H9 (cell line): Measurements from ENCODE around the gene BCAS3. TPM values are rescaled to one million over a fixed set of nuclear protein-coding genes. Genes with fewer than 3 reads are reported as not detected.

Experiments used
- DNase-seq: peaks from one replicate; pipeline ENCODE4 v3.0.0-alpha.2; 2017
- H2AFZ ChIP-seq: one replicate; pipeline ENCODE4 v1.6.1; 2013; ENCODE audit warnings: mild to moderate bottlenecking, low read length, control low read depth, moderate library complexity
- H2AK5ac ChIP-seq: 2 replicates; pipeline ENCODE4 v1.6.1; 2013; ENCODE audit warnings: low read length, control low read depth, mixed read lengths; ENCODE audit not compliant: insufficient read length
- H2BK120ac ChIP-seq: one replicate; pipeline ENCODE4 v1.6.1; 2013; ENCODE audit warnings: low read depth, mild to moderate bottlenecking, low read length, control low read depth, inconsistent platforms; ENCODE audit not compliant: poor library complexity, severe bottlenecking
- H2BK12ac ChIP-seq: 2 replicates; pipeline ENCODE4 v1.6.1; 2013; ENCODE audit warnings: low read length, control low read depth, mixed read lengths, low read depth; ENCODE audit not compliant: insufficient read length
- H2BK15ac ChIP-seq: 2 replicates; pipeline ENCODE4 v1.6.1; 2013; ENCODE audit warnings: low read depth, low read length, control low read depth
- H2BK20ac ChIP-seq: one replicate; pipeline ENCODE4 v1.6.1; 2013; ENCODE audit warnings: low read depth, mild to moderate bottlenecking, low read length, control low read depth, inconsistent platforms; ENCODE audit not compliant: poor library complexity, severe bottlenecking
- H2BK5ac ChIP-seq: 2 replicates; pipeline ENCODE4 v1.6.1; 2013; ENCODE audit warnings: low read length, control low read depth, mixed read lengths; ENCODE audit not compliant: insufficient read length
- H3K14ac ChIP-seq: 2 replicates; pipeline ENCODE4 v1.6.1; 2013; ENCODE audit warnings: low read length, control low read depth; ENCODE audit not compliant: insufficient read depth
- H3K18ac ChIP-seq: 2 replicates; pipeline ENCODE4 v1.6.1; 2013; ENCODE audit warnings: low read depth, mild to moderate bottlenecking, mixed read lengths, low read length, control low read depth; ENCODE audit not compliant: insufficient read length
- H3K23ac ChIP-seq: 2 replicates; pipeline ENCODE4 v1.6.1; 2013; ENCODE audit warnings: low read length, control low read depth, mixed read lengths, low read depth; ENCODE audit not compliant: insufficient read length
- H3K23me2 ChIP-seq: 2 replicates; pipeline ENCODE4 v1.6.1; 2013; ENCODE audit warnings: low read depth, mild to moderate bottlenecking, mixed read lengths, low read length, control low read depth; ENCODE audit not compliant: insufficient read length, poor library complexity, severe bottlenecking
- H3K27ac ChIP-seq: 2 replicates; pipeline ENCODE4 v1.5.1; 2013; ENCODE audit warnings: low read length, control low read depth, mixed read lengths, low read depth; ENCODE audit not compliant: insufficient read length
- H3K27me3 ChIP-seq: 2 replicates; pipeline ENCODE4 v1.6.1; 2013; ENCODE audit warnings: low read length, control low read depth, inconsistent platforms; ENCODE audit not compliant: insufficient read depth
- H3K4ac ChIP-seq: 2 replicates; pipeline ENCODE4 v1.6.1; 2013; ENCODE audit warnings: low read depth, mild to moderate bottlenecking, control low read depth, inconsistent platforms, low read length, moderate library complexity
- H3K4me1 ChIP-seq: 2 replicates; pipeline ENCODE4 v1.6.1; 2013; ENCODE audit warnings: low read length, control low read depth, inconsistent platforms; ENCODE audit not compliant: insufficient read depth
- H3K4me2 ChIP-seq: 2 replicates; pipeline ENCODE4 v1.6.1; 2013; ENCODE audit warnings: low read length, control low read depth, mixed read lengths; ENCODE audit not compliant: insufficient read length, insufficient read depth
- H3K56ac ChIP-seq: 2 replicates; pipeline ENCODE4 v1.6.1; 2013; ENCODE audit warnings: low read depth, mild to moderate bottlenecking, mixed read lengths, low read length, control low read depth; ENCODE audit not compliant: insufficient read length
- H3K79me1 ChIP-seq: 2 replicates; pipeline ENCODE4 v1.6.1; 2013; ENCODE audit warnings: low read depth, mild to moderate bottlenecking, moderate library complexity, low read length, control low read depth, inconsistent platforms; ENCODE audit not compliant: insufficient read depth, poor library complexity, severe bottlenecking
- H3K79me2 ChIP-seq: 2 replicates; pipeline ENCODE4 v1.6.1; 2013; ENCODE audit warnings: low read length, control low read depth, inconsistent platforms; ENCODE audit not compliant: insufficient read depth
- H3K9ac ChIP-seq: 2 replicates; pipeline ENCODE4 v1.6.1; 2013; ENCODE audit warnings: low read length, control low read depth, mixed read lengths; ENCODE audit not compliant: insufficient read length; ENCODE audit errors: extremely low read depth
- H3K9me3 ChIP-seq: one replicate; pipeline ENCODE4 v1.6.1; 2013; ENCODE audit warnings: low read depth, low read length, inconsistent platforms; ENCODE audit not compliant: control insufficient read depth
- H3T11ph ChIP-seq: one replicate; pipeline ENCODE4 v1.6.1; 2013; ENCODE audit warnings: mild to moderate bottlenecking, low read length, control low read depth, inconsistent platforms
- H4K20me1 ChIP-seq: one replicate; pipeline ENCODE4 v1.6.1; 2013; ENCODE audit not compliant: control insufficient read depth, insufficient read length, insufficient read depth
- H4K5ac ChIP-seq: 2 replicates; pipeline ENCODE4 v1.6.1; 2013; ENCODE audit warnings: low read depth, mild to moderate bottlenecking, mixed read lengths, low read length, control low read depth; ENCODE audit not compliant: insufficient read length
- H4K8ac ChIP-seq: replicated peaks from 2 replicates; pipeline ENCODE4 v1.6.1; 2013; ENCODE audit warnings: low read length, control low read depth, mixed read lengths, low read depth; ENCODE audit not compliant: insufficient read length
- H4K91ac ChIP-seq: 2 replicates; pipeline ENCODE4 v1.6.1; 2013; ENCODE audit warnings: low read depth, mild to moderate bottlenecking, moderate library complexity, mixed read lengths, low read length, control low read depth; ENCODE audit not compliant: insufficient read length
- H3K27ac Mint-ChIP-seq, 3 experiments: 2 replicates in 2 of 3; 3 replicates in 1 of 3; pipeline ENCODE4 v1.8.0; 2020 to 2021; ENCODE audit warnings: mixed read lengths in 3 of 3, mild to moderate bottlenecking in 1 of 3, moderate library complexity in 1 of 3
- H3K27me3 Mint-ChIP-seq: 2 replicates; pipeline ENCODE4 v1.8.0; 2021; ENCODE audit warnings: low read depth, mild to moderate bottlenecking, moderate library complexity, mixed read lengths
- H3K36me3 Mint-ChIP-seq, 3 experiments: 2 replicates in 2 of 3; 3 replicates in 1 of 3; pipeline ENCODE4 v1.8.0; 2020 to 2021; ENCODE audit warnings: low read depth in 3 of 3, mixed read lengths in 3 of 3; ENCODE audit not compliant: insufficient read depth in 1 of 3
- H3K4me1 Mint-ChIP-seq, 2 experiments: 2 replicates each; pipeline ENCODE4 v1.8.0; 2020; ENCODE audit warnings: mixed read lengths in 2 of 2
- H3K4me3 Mint-ChIP-seq, 2 experiments: 2 replicates in 1 of 2; 3 replicates in 1 of 2; pipeline ENCODE4 v1.8.0; 2020 to 2021; ENCODE audit warnings: mild to moderate bottlenecking in 2 of 2, mixed read lengths in 2 of 2, moderate library complexity in 1 of 2
- H3K9me3 Mint-ChIP-seq, 2 experiments: 2 replicates in 1 of 2; 3 replicates in 1 of 2; pipeline ENCODE4 v1.8.0; 2020; ENCODE audit warnings: mild to moderate bottlenecking in 2 of 2, mixed read lengths in 2 of 2, moderate library complexity in 1 of 2
- CTCF ChIP-seq: fragments of 200-600 bp; sonication (generic); conservative IDR thresholded peaks from 3 replicates; pipeline ENCODE4 v1.8.0; 2021; ENCODE audit warnings: antibody characterized with exemption, mild to moderate bottlenecking
- WGBS: extraction: QIAGEN DNeasy Blood & Tissue Kit; methylation state at CpG from one replicate; pipeline ENCODE4 v1.1.7; 2013; ENCODE audit warnings: missing lambda C conversion rate, low lambda C conversion rate, mixed read lengths; ENCODE audit not compliant: insufficient read length; ENCODE audit errors: extremely low coverage; 5-methylcytosine and 5-hydroxymethylcytosine counted together
- total RNA-seq: library from RNA; stranded (reverse); gene quantifications from 2 replicates; pipeline ENCODE4 v1.2.1, GENCODE V29; 2021

Gene BCAS3
- total RNA-seq, 1 experiment from 2014 or later: 22.4 TPM

GRCh38 chr17:61376931-61377838 lies 699.5 kb downstream of the BCAS3 start:
- peaks cover 9 to 17% of the 10 kb centered on the region in 2 experiments for H3K4me1 Mint-ChIP-seq
- H2BK12ac ChIP-seq: no peak overlapping the region
- H3K4me2 ChIP-seq: no peak overlapping the region
- no peaks in the 10 kb centered on the region for H3K27me3 Mint-ChIP-seq
- H3K4me1 ChIP-seq: no peaks in the 10 kb centered on the region
- H4K8ac ChIP-seq: no peak overlapping the region
- no peaks in the 10 kb centered on the region for H3K36me3 Mint-ChIP-seq
- no peak for DNase-seq
- no peak overlapping the region for H2AK5ac ChIP-seq
- no peak overlapping the region for H3K4ac ChIP-seq
- WGBS: no CpG with 5 or more reads among the region's 18 CpGs
- H2BK120ac ChIP-seq: no peak overlapping the region
- H3K4me3 Mint-ChIP-seq: no peak overlapping the region
- H3K27ac ChIP-seq: no peak overlapping the region
- H3K56ac ChIP-seq: no peak overlapping the region
- H2BK15ac ChIP-seq: no peak overlapping the region
- H3K23me2 ChIP-seq: no peaks in the 10 kb centered on the region
- no peak overlapping the region for H2BK5ac ChIP-seq
- H4K20me1 ChIP-seq: no peaks in the 10 kb centered on the region
- H3K79me2 ChIP-seq: no peaks in the 10 kb centered on the region
- no peak overlapping the region for H2BK20ac ChIP-seq
- no peaks in the 10 kb centered on the region for H3K27me3 ChIP-seq
- no peaks in the 10 kb centered on the region for H3K9me3 Mint-ChIP-seq
- no peak overlapping the region for H3K18ac ChIP-seq
- TF ChIP-seq CTCF: no peak
- no peak overlapping the region for H3K27ac Mint-ChIP-seq
- no peak overlapping the region for H4K5ac ChIP-seq
- no peak overlapping the region for H3K14ac ChIP-seq
- no peak overlapping the region for H3K23ac ChIP-seq
- H4K91ac ChIP-seq: no peak overlapping the region
- no peaks in the 10 kb centered on the region for H3K79me1 ChIP-seq
- H2AFZ ChIP-seq: no peak overlapping the region
- H3T11ph ChIP-seq: no peak overlapping the region
- no peak overlapping the region for H3K9ac ChIP-seq
- no peaks in the 10 kb centered on the region for H3K9me3 ChIP-seq
